Heart left ventricle (tissue), 13 donors: ENCODE measurements around the gene MRPS10.

Experiments used
- POLR2A ChIP-seq, 2 donors: fragments of 450-650 bp; IDR thresholded peaks; one replicate each; pipeline ENCODE4 v1.6.1; 2017; ENCODE audit warnings: antibody characterized with exemption in 2 of 2, mild to moderate bottlenecking in 2 of 2, moderate library complexity in 2 of 2
- TF ChIP-seq, protein P1 (sequence below), 12 donors: fragments of 200-600 bp; sonication (generic) in 4 of 12; IDR thresholded peaks; one replicate each; pipeline versions ENCODE4 v1.5.0 to v1.8.0; 2018 to 2022; ENCODE audit warnings: antibody characterized with exemption in 12 of 12, mild to moderate bottlenecking in 5 of 12
- donor health status: ischemic (EF 13 %, LVEDD 7.1; RV severe dilation, severe dysfunction).
- donor health status: DM: no; HTN: yes; CAD: no.
- donor health status: DM: no; HTN: no; CAD: no.
- donor health status: ischemic (EF 25% LVEDD 6.9; RV normal size, moderate dysfunction).
- donor health status: ischemic (EF 25% LVEDD 5.7; RV mildly dilated, moderate dysfunction).
- donor health status: ischemic (EF 35%, LVEDD 5.7; RV mildly dilated, moderate dysfunction).
- donor health status: nonischemic (EF 11% LVEDD 7.7; RV severe dilation, severe dysfunction).
- donor health status: DM: yes; HTN: yes; CAD: no.
- donor health status: PGD.
- donor health status: ischemic (EF 29% LVEDD 5.4; RV normal size, mild dysfunction).
- donor health status: nonischemic (EF 23%, LVEDD 6.1; RV moderate dilation, normal function).

DNA sequence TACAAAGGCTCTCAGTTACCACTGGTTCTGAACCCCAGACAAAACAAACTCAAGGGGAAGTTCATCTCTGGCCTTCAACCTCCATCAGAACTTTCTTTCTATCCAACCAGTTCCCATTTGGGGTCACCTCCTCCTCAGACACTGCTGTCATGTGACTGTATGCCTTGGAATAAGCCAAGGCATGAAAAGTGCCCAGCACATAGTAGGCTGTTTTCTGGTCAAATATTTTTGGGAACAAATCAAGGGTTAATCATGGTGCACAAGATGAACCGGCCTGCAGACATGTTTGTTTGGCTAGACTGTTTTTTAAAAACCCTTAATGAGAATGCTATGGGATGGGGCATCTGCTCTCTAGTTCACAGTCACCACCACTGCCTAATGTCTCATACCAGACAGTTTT, 48.9 kb upstream of the MRPS10 start:
- TF ChIP-seq, protein P1, sequence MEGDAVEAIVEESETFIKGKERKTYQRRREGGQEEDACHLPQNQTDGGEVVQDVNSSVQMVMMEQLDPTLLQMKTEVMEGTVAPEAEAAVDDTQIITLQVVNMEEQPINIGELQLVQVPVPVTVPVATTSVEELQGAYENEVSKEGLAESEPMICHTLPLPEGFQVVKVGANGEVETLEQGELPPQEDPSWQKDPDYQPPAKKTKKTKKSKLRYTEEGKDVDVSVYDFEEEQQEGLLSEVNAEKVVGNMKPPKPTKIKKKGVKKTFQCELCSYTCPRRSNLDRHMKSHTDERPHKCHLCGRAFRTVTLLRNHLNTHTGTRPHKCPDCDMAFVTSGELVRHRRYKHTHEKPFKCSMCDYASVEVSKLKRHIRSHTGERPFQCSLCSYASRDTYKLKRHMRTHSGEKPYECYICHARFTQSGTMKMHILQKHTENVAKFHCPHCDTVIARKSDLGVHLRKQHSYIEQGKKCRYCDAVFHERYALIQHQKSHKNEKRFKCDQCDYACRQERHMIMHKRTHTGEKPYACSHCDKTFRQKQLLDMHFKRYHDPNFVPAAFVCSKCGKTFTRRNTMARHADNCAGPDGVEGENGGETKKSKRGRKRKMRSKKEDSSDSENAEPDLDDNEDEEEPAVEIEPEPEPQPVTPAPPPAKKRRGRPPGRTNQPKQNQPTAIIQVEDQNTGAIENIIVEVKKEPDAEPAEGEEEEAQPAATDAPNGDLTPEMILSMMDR (IDR thresholded peaks at IDR 0.05), result no peak
- TF ChIP-seq POLR2A (IDR thresholded peaks at IDR 0.05), result no peak
